ENCODE measurements around the gene C18orf63.

The C18orf63 gene

GRCh38 chr18:74331404-74331803, 15.8 kb downstream of the C18orf63 start:
- DNase-seq = peak in 1 of 3 donors; percentile 17

DNA sequence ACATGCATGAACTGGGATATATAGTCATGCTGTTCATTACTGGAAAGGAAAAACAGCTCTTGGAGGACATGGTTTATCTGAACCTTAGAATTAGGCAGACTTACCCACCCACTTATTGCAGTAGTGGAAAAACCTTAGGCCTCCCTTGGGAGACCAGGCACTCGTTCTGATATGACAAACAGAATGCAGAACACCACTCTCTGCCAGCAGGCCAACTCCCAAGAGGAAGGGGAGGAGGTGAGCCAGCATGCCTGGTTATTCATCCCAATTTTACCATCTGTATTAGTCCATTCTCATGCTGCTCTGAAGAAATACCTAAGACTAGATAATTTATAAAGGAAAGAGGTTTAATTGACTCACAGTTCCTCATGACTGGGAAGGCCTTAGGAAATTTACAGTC, 17.5 kb downstream of the C18orf63 start:
- DNase-seq = no peak

GRCh38 chr18:74334242-74334893, 18.7 kb downstream of the C18orf63 start:
- no peak for DNase-seq

DNA sequence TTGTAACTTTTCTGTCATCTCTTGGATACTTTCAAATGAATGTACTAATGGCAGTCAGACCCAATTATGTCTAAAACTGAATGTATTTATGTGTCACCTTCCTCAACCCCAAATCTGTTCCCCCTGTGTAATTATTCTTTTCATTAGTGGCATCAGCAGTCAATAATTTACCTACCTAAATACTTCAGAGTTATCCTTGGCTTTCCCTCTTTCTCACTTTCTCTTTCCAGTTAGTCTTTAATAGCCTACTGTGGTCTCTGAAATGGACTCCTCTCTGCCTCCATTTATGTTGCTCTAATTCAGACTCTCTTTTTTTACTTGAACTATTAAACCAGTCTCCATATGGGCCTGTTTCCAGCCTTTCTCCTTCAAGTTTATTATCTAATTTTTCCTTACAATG, 21.0 kb downstream of the C18orf63 start:
- DNase-seq = no peak

GRCh38 chr18:74337155-74337911, 21.7 kb downstream of the C18orf63 start:
- no peak for DNase-seq

DNA sequence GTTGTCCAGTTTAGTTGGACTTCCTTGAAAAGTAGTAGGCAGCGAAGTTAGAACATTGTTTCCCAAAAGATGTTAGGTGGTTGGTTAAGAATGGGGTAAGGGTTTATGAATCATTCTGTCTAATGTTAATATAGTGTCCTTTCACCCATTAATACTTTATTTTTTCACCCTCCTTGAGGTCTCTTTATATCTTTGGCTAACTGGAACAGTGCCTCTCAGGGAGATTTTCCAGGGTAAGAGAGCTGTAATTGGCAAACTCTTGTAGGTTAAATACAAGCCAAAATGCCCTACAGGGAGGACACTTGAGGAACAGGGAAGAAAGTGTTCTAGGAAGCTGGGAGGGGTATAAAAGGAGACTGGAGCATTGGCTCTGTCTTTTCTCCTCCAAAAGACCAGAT, 22.3 kb downstream of the C18orf63 start:
- no peak for DNase-seq

- DNase-seq = peak; percentile 69 to 82 (median 78)
Measured at GRCh38 chr18:74342416-74343043, 26.9 kb downstream of the C18orf63 start.

GRCh38 chr18:74346206-74346605, 30.6 kb downstream of the C18orf63 start:
- DNase-seq = no peak

- no peak for DNase-seq
Measured at GRCh38 chr18:74348581-74348980, 32.9 kb downstream of the C18orf63 start.

DNA sequence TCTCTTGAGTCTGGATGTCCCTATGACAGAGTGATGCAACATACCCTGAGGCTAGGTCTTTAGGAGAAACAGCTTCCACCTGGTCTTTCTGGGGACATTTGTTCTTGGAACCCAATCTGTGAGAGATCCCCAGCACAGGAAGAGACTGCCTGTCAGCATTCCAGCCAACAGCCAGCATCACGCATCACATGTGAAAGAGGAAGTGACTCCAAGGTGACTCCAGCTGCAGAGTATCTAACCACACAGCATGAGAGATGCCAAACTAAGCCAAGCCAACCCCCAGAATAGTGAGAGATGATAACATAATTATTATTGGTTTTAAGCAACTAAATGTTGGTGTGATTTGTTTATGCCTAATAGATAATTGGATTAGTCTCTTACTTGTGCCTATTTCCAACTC, 35.7 kb downstream of the C18orf63 start:
- DNase-seq = peak; percentile 50 to 63 (median 59)

DNA sequence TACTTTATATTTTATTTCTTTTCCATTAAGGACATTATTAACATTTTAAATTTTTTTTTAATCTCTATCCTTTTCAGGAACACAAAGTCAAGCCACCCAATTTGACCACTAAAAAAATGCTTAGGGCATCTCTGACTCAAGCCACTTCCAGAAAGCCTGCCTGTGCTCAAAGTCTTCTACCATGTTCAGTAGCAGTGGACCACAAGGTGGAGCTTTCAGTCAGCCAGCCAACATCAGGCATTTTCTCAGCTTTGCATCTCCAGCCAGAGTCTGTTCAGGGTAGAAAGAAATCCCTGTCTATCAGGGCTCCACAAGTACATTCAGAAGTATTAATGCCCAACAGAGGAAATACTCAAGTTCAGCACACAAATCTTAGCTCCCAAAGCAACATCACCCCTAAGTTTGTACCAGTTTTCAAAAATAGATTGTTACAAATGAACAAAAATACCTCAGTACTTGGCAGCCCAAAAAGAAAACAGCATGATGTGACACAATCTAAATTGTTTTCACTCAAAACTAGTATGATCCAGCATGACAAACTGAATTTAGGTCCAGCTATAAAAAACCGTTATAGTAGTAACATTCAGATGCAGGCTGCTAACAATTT, 37.6 kb downstream of the C18orf63 start:
- DNase-seq = peak; percentile 71 to 78 (median 71)

GRCh38 chr18:74356959-74357358, 41.3 kb downstream of the C18orf63 start:
- DNase-seq = peak; percentile 27 to 56 (median 47)

DNA sequence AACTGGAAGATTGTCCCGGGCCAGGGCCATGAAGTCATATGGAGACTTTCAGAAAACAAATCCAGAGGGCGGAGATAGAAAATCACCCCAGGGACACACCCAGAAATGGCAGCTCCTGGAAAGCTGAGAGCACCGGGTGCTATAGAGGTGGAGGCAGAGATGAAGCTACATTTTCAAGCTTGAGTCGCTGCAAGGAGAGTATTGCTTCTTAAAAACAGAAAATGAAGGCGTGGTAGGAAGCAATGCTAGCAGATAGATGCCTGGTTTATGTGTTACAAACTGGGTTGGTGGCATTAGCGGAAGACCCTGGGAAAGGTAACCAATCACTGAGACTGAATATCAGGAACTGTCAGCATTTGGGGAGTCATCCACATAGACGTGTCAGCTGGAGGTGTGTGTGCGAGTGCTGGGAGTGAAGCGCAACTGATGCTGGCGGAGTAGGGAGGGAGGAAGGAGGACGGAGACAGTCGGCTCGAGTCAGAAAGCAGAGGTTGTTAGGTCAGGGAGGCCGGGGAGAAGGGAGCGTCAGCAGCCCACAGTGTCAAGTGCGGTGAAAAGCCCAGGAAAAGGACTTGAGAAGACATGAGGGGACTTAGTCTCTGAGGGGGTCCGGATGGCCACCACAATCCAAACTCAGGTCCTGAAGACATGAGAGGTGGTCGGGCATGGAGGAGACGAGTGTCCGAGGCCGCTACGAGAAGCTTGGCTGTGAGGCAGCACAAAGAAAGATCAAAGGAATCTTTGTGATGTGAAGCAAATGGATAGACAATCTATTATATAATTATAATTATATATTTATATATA, 45.4 kb downstream of the C18orf63 start:
- DNase-seq = no peak

DNA sequence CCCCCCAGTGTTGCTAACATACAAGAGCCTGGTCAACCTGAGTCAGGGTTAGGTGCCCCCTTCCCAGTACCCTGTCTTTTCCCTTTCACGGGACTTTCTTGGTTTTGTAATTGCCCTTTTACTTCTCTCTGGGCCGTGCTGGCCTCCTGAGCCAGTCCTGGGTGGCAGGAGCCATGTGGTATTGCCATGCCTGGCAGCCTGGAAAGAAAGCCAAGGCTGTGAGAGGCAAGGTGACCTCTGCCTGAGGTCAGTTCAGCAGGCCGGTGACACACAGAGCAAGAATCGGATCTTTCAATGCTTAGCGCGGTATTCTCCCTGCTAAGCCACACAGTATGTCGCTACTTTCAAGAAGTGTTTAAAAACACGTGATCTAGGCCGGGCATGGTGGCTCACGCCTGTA, 52.3 kb downstream of the C18orf63 start:
- peak in 1 of 3 donors; percentile 17 for DNase-seq

GRCh38 chr18:74368901-74369705, 53.5 kb downstream of the C18orf63 start:
- no peak for DNase-seq

GRCh38 chr18:74370115-74370514, 54.5 kb downstream of the C18orf63 start:
- peak; percentile 39 to 49 (median 40) for DNase-seq

DNA sequence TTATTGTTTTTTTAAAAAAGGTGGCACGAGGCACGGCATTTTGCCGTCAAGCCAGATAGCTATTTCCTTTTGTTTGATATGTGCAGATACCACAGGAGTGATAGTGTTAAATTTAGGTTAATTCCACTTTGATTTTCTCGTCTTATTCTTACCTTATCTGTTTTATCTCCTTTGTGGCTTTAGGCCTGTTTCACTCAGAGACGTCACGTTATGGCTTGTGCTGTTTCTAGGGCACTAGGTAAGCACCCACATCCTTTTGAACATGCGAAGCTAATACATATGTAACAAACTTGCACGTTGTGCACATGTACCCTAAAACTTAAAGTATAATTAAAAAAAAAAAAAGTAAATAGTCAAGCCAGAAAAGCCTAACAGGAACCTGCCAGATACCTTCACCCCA, 57.8 kb downstream of the C18orf63 start:
- no peak for DNase-seq

DNA sequence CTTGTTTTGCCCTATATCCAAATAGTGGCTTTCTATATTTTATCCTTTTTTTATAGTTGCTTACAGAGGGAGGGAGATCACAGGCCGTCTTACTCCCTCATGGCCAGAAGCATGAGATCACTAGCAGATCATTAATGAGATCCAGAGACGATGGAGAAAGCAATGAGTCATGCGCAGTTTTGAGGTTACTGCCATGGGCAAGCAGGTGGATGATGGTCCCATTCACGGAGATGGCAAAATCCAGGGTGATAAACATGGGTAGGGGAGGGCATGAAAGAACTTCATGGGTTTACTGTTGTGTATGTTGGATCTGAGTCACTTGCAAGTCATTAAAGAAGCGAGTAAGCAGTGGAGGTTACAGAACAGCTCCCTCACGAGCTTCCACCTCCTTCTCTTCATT, 60.4 kb downstream of the C18orf63 start:
- DNase-seq = no peak

- no peak for DNase-seq
Measured at GRCh38 chr18:74376523-74376922, 60.9 kb downstream of the C18orf63 start.

DNA sequence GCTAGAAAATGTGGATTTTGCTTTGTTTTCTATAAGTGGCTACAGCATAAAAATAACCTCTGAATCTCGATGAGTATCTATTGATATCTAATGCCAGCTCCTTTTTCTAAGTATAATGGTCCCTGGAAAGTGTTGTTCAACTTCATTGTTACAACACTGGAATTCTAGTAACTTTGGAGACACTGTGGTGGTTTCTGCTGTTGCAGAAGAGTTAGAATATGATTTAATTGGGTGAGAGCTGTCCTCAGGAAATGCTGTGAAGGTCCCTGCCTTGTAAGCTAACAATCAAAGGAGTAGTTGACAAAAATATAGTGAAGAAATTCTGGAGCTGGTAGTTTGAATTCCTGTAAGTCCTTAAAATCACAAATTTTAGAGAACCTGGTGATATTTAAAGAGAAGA, 62.1 kb downstream of the C18orf63 start:
- DNase-seq = peak; percentile 21 to 52 (median 36)

- no peak for DNase-seq
Measured at GRCh38 chr18:74378179-74378682, 62.6 kb downstream of the C18orf63 start.

GRCh38 chr18:74380916-74381315, 65.3 kb downstream of the C18orf63 start:
- DNase-seq = no peak
